ENCODE measurements around the gene MORF4L1. TPM values are rescaled to one million over a fixed set of nuclear protein-coding genes. Genes with fewer than 3 reads are reported as not detected.

MORF4L1 gene
- total and polyA plus RNA-seq, 8 donors = 262 to 774 (median 712) TPM

- H3K36me3 ChIP-seq = no peaks in the 10 kb centered on the region
- ATAC-seq = peak; percentile 93
- TF ChIP-seq CTCF (IDR thresholded peaks at IDR 0.05) = no peak
- intact Hi-C loops (cut with DNase I) = no loop called here
- no peaks in the 10 kb centered on the region for H3K4me1 ChIP-seq
- no peaks in the 10 kb centered on the region for H3K27me3 ChIP-seq
- DNase-seq = no peak
- no peak overlapping the region for H3K27ac ChIP-seq
- no peaks in the 10 kb centered on the region for H3K9me3 ChIP-seq
- H3K4me3 ChIP-seq = no peak overlapping the region
Measured at GRCh38 chr15:78850352-78850751, 22.3 kb upstream of the MORF4L1 start.

GRCh38 chr15:78850941-78851755 lies 21.5 kb upstream of the MORF4L1 start:
- Histone ChIP-seq H3K27me3 (no peaks in the 10 kb centered on the region), H3K36me3 (no peaks in the 10 kb centered on the region), H3K27ac (no peak overlapping the region), H3K4me3 (no peak overlapping the region), H3K4me1 (no peaks in the 10 kb centered on the region), H3K9me3 (no peaks in the 10 kb centered on the region)
- no peak for TF ChIP-seq CTCF (IDR thresholded peaks at IDR 0.05)
- DNase-seq (no peak), ATAC-seq (no peak)
- intact Hi-C loops (cut with DNase I) = no loop called here

- no peak for ATAC-seq
- no peaks in the 10 kb centered on the region for H3K36me3 ChIP-seq
- H3K4me1 ChIP-seq = no peaks in the 10 kb centered on the region
- H3K27me3 ChIP-seq = no peaks in the 10 kb centered on the region
- no peak overlapping the region for H3K4me3 ChIP-seq
- H3K27ac ChIP-seq = no peak overlapping the region
- intact Hi-C loops (cut with DNase I) = no loop called here
- no peak for DNase-seq
- TF ChIP-seq CTCF (IDR thresholded peaks at IDR 0.05) = no peak
- H3K9me3 ChIP-seq = no peaks in the 10 kb centered on the region
Measured at GRCh38 chr15:78853500-78853899, 19.2 kb upstream of the MORF4L1 start.

GRCh38 chr15:78854833-78855372 lies 17.8 kb upstream of the MORF4L1 start:
- no peaks in the 10 kb centered on the region for H3K9me3 ChIP-seq
- TF ChIP-seq CTCF (IDR thresholded peaks at IDR 0.05) = no peak
- ATAC-seq (no peak), DNase-seq (no peak)
- H3K36me3 ChIP-seq = no peaks in the 10 kb centered on the region
- H3K27ac ChIP-seq = no peak overlapping the region
- H3K4me3 ChIP-seq = no peak overlapping the region
- peaks cover 0 to 3% of the 10 kb centered on the region in 2 donors for H3K4me1 ChIP-seq
- intact Hi-C loops (cut with DNase I) = no loop called here
- H3K27me3 ChIP-seq = no peaks in the 10 kb centered on the region

- no peaks in the 10 kb centered on the region for H3K27me3 ChIP-seq
- DNase-seq (no peak), ATAC-seq (no peak)
- H3K4me1 ChIP-seq = peaks cover 0 to 5% of the 10 kb centered on the region in 2 donors
- intact Hi-C loops (cut with DNase I) = no loop called here
- no peaks in the 10 kb centered on the region for H3K36me3 ChIP-seq
- no peak for TF ChIP-seq CTCF (IDR thresholded peaks at IDR 0.05)
- H3K9me3 ChIP-seq = no peaks in the 10 kb centered on the region
- no peak overlapping the region for H3K4me3 ChIP-seq
- no peak overlapping the region for H3K27ac ChIP-seq
Measured at GRCh38 chr15:78855746-78856145, 16.9 kb upstream of the MORF4L1 start.
